C4-2B (cell line): ENCODE measurements around the gene TMEM18.

ENCODE experiments used
- H3K27ac ChIP-seq: fragments of 450-650 bp; 2 replicates; pipeline ENCODE4 v1.5.1; 2017
- ZFX ChIP-seq: fragments of 450-650 bp; IDR thresholded peaks from 2 replicates; pipeline ENCODE4 v1.6.1; 2017
- TF ChIP-seq, protein P1 (sequence below): fragments of 450-650 bp; conservative IDR thresholded peaks from 2 replicates; pipeline ENCODE4 v1.5.1; 2017; ENCODE audit warnings: mild to moderate bottlenecking

Gene TMEM18

GRCh38 chr2:693606-694005 is 16.4 kb upstream of the TMEM18 start:
- TF ChIP-seq, protein P1, sequence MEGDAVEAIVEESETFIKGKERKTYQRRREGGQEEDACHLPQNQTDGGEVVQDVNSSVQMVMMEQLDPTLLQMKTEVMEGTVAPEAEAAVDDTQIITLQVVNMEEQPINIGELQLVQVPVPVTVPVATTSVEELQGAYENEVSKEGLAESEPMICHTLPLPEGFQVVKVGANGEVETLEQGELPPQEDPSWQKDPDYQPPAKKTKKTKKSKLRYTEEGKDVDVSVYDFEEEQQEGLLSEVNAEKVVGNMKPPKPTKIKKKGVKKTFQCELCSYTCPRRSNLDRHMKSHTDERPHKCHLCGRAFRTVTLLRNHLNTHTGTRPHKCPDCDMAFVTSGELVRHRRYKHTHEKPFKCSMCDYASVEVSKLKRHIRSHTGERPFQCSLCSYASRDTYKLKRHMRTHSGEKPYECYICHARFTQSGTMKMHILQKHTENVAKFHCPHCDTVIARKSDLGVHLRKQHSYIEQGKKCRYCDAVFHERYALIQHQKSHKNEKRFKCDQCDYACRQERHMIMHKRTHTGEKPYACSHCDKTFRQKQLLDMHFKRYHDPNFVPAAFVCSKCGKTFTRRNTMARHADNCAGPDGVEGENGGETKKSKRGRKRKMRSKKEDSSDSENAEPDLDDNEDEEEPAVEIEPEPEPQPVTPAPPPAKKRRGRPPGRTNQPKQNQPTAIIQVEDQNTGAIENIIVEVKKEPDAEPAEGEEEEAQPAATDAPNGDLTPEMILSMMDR, result no peak
- TF ChIP-seq ZFX, result no peak
- no peak overlapping the region for H3K27ac ChIP-seq

DNA sequence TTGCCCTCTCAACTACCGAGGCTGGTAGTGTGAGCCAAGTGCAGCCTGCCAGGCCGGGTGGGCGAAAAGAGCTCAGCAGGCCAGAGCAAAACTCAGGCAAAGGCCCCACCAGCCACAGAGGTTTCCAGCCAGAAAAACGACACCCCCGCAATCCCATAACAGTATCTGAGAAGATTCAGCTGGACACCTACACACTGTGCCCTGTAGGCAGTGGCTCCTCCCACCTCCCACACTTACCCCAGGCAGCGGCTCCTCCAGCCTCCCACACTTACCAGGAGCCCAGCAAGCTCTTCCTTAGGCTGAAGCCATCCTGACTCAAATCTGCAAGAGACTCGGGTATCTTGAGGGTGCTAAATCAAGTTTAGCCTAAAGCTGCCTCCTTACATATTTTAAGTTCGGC is 15.6 kb upstream of the TMEM18 start:
- no peak overlapping the region for H3K27ac ChIP-seq
- TF ChIP-seq ZFX, result no peak
- TF ChIP-seq, protein P1, result no peak

- TF ChIP-seq, protein P1, result no peak
- no peak for TF ChIP-seq ZFX
- H3K27ac ChIP-seq, result no peak overlapping the region
These were observed 14.9 kb upstream of the TMEM18 start for GRCh38 chr2:691821-692761.

DNA sequence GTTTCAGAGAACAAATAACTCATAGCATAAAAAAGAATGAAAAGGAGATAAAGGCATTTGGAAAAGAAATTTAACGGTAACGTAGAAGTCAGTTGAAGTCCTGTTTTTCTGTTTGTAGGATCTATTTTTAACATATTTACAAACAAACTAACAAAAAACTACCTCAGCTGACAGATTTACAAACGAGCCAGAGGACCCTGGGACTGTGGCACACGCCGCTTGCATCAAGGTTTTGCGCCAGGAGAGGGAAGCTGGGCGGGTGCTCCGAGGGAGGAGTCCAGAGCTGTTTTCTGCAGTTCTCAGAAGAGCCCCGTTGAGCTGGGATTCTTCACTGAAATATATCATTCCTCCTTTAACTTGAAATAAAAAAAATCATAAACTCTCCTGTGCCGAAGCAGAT is 13.6 kb upstream of the TMEM18 start:
- no peak overlapping the region for H3K27ac ChIP-seq
- TF ChIP-seq ZFX, result no peak
- TF ChIP-seq, protein P1, result no peak

GRCh38 chr2:689877-690510 is 12.8 kb upstream of the TMEM18 start:
- no peak overlapping the region for H3K27ac ChIP-seq
- TF ChIP-seq, protein P1, result no peak
- no peak for TF ChIP-seq ZFX

DNA sequence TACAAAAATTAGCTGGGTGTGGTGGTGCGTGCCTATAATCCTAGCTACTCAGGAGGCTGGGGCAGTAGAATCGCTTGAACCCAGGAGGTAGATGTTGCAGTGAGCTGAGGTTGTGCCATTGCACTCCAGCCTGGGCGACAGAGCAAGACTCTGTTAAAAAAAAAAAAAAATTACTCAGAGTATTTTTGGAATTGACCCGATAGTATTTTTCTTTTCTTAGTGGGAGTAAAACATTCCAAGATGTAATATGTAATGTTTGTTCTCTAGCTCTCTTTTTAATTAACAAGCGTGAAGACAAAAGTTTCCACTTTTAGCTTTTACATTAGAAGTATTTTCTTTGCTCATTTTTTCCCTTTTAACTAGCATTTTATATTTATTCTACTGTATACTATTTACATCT is 12.0 kb upstream of the TMEM18 start:
- H3K27ac ChIP-seq, result no peak overlapping the region
- TF ChIP-seq, protein P1, result no peak
- no peak for TF ChIP-seq ZFX

GRCh38 chr2:688504-689076 is 11.4 kb upstream of the TMEM18 start:
- TF ChIP-seq, protein P1, result no peak
- no peak for TF ChIP-seq ZFX
- H3K27ac ChIP-seq, result no peak overlapping the region
